Measurements from ENCODE around the gene TMEM272.

TMEM272 gene

GRCh38 chr13:51804295-51805172, 40.4 kb downstream of the TMEM272 start:
- no peak for FAIRE-seq

GRCh38 chr13:51803422-51804294, 41.3 kb downstream of the TMEM272 start, which contains the start of gene DHRS12:
Gene DHRS12, minus strand, starts transcription at chr13:51804163. Its CDS starts 4,504 bp downstream, at chr13:51799659.
- FAIRE-seq, result no peak

GRCh38 chr13:51802631-51803418, 42.2 kb downstream of the TMEM272 start:
- FAIRE-seq, result no peak

GRCh38 chr13:51801631-51802099, 43.3 kb downstream of the TMEM272 start:
- no peak for FAIRE-seq

- no peak for FAIRE-seq
Measured at GRCh38 chr13:51800486-51800885, 44.5 kb downstream of the TMEM272 start.

- no peak for FAIRE-seq
Measured at GRCh38 chr13:51799261-51799660, 45.7 kb downstream of the TMEM272 start.

- no peak for FAIRE-seq
Measured at GRCh38 chr13:51797664-51798488, 47.1 kb downstream of the TMEM272 start.

- no peak for FAIRE-seq
Measured at GRCh38 chr13:51796546-51796945, 48.4 kb downstream of the TMEM272 start.

GRCh38 chr13:51795419-51795818, 49.6 kb downstream of the TMEM272 start:
- no peak for FAIRE-seq

- FAIRE-seq, result no peak
Measured at GRCh38 chr13:51794964-51795363, 50.0 kb downstream of the TMEM272 start.

- FAIRE-seq, result no peak
Measured at GRCh38 chr13:51793570-51794271, 51.3 kb downstream of the TMEM272 start.

- no peak for FAIRE-seq
Measured at GRCh38 chr13:51786425-51787265, 58.3 kb downstream of the TMEM272 start.

GRCh38 chr13:51785712-51786424, 59.1 kb downstream of the TMEM272 start:
- FAIRE-seq, result no peak

- FAIRE-seq, result no peak
Measured at GRCh38 chr13:51784097-51784496, 60.9 kb downstream of the TMEM272 start.

- FAIRE-seq, result no peak
Measured at GRCh38 chr13:51783428-51784094, 61.4 kb downstream of the TMEM272 start.

- FAIRE-seq, result no peak
Measured at GRCh38 chr13:51782026-51782710, 62.8 kb downstream of the TMEM272 start.

- no peak for FAIRE-seq
Measured at GRCh38 chr13:51781246-51782022, 63.5 kb downstream of the TMEM272 start.

Measured in A204.1 (cell line).